ENCODE results near the gene ADAM33.

Gene ADAM33, protein sequence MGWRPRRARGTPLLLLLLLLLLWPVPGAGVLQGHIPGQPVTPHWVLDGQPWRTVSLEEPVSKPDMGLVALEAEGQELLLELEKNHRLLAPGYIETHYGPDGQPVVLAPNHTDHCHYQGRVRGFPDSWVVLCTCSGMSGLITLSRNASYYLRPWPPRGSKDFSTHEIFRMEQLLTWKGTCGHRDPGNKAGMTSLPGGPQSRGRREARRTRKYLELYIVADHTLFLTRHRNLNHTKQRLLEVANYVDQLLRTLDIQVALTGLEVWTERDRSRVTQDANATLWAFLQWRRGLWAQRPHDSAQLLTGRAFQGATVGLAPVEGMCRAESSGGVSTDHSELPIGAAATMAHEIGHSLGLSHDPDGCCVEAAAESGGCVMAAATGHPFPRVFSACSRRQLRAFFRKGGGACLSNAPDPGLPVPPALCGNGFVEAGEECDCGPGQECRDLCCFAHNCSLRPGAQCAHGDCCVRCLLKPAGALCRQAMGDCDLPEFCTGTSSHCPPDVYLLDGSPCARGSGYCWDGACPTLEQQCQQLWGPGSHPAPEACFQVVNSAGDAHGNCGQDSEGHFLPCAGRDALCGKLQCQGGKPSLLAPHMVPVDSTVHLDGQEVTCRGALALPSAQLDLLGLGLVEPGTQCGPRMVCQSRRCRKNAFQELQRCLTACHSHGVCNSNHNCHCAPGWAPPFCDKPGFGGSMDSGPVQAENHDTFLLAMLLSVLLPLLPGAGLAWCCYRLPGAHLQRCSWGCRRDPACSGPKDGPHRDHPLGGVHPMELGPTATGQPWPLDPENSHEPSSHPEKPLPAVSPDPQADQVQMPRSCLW

DNA sequence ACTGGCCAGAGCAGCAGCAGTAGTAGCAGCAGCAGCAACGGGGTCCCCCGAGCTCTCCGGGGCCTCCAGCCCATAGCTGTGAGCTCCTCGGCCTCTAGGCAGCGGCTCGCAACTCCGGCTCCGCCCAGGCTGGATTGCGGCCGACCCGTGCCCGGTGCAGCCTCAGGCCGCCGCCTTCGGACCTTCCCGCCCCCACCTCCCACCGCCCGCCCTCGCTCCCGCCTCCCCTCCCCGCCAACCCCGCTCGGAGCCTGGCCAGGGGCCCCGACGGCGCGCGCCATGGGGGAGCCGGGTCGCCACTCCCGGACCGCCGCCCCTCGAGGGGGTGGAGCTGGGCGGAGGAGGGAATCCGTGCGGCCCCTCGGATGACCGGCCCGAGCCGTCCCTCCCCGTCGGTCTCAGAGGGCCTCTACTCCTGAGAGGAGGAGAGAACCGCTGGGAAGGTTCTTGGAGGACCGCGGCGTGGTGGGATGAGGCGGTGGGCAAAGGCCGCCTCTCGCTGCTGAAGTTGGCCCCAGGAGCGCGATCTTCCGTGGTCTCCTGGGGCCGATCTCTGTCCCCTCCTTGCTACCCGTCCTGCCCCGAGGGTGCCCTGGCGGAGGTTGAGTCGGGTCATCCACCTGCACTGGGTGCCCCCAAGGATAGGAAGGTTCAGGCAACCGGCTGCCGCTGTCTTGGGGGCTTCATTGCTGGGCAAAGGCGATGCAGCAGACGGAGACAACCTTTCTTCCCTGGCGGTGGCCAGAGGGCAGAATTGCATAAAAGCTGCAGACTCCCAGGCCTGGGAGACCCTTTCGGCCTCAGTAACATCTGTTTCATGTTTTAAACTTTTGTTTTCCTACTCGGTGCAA lies at the start of gene ADAM33:
TSS of gene ADAM33 (minus strand) at position 80 of the 851 bp plus-strand sequence. CDS start at position 74, 6 bp downstream.
- DNase-seq = no peak

DNA sequence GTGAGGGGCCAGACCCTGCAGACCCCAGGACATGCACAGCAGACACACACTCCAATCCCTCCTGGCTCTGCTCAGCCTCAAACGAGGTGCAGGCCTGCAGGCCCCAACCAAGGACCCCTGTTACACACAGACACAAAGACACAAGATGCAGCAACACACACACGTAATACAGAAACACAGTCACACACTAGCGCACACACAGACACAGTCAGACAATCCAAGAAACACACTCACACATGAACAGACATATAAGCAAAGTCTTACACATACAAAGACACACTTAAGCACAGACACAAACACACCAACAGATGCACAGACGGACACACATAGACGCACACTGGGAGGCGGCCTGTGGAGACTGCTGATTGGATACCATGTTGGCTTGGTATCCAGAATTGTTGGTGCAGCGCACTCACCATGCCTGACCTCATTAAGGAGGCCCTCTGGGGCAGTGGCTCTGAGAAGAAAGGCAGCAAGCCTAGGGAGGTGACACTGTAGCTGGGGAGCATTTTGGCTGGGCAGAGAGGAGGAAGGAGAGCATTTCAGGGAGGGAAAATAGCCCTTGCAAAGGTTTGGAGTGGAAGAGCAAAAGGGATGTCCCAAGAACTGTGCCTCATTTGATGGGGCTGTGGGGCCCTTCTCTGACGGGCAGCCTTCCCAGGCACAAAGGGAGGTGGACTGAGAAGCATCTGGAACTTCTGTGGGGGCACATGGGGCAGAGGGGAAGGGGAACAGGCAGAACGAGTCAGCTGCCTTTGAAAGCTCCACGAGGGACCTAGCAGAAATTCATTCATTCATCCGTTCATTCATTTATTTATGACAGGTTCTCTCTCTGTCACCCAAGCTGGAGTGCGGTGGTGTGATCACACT lies 49.2 kb upstream of the ADAM33 start:
- no peak for DNase-seq

GRCh38 chr20:3729811-3730540 lies 48.2 kb upstream of the ADAM33 start:
- no peak for DNase-seq

DNA sequence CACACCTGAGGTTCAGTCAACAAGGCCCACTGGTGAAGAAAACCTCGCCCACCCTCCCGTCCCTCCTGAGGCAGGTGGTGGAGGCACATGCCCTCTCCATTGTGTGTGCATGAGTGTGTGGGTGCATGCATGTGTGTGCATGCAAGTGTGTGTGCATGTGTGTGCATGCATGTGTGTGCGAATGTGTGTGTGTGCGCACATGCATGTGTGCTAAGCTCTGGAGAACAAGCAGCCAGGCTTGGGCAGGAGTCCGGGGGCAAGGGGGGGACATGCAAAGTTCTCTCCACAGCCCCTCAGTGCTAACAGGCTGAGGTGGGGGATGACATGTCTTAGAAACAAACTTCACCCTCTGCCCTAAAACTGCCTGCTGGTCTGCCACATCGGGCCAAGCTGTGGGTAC lies 47.6 kb upstream of the ADAM33 start:
- no peak for DNase-seq

GRCh38 chr20:3728876-3729275 lies 47.1 kb upstream of the ADAM33 start:
- DNase-seq = no peak

DNA sequence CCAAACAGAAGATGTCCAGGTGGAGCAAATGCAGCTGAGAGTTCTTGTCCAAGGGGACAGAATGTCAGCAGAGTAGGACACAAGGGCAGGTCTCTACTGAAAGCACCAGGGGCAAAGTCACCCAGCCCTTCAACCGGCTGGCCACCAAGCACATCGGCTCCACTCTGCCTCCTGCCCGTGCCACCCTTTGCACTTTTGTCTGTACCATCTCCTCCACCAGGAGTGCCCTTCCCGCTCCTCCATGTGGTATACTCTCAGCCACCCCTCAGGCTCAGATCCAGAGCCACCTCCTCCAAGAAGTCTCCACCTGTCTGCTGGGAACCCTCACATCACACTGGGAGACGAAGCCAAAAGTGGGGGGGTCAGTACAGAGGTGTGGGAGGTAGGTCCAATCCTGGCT lies 46.5 kb upstream of the ADAM33 start:
- DNase-seq = no peak

GRCh38 chr20:3727401-3728021 lies 45.7 kb upstream of the ADAM33 start:
- DNase-seq = no peak

GRCh38 chr20:3724356-3724755 lies 42.5 kb upstream of the ADAM33 start:
- no peak for DNase-seq

DNA sequence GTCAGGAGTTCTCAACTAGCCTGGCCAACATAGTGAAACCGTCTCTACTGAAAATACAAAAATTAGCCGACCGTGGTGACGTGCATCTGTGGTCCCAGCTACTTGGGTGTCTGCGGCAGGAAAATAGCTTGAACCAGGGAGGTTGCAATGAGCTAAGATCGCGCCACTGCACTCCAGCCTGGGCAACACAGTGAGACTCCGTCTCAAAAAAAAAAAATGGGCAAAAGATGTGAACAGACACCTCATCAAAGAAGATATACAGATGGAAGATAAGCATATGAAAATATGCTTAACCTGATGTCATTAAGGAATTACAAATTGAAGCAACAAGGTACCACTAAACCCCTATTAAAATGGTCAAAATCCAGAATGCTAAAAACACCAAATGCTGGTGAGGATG lies 41.5 kb upstream of the ADAM33 start:
- DNase-seq = no peak

DNA sequence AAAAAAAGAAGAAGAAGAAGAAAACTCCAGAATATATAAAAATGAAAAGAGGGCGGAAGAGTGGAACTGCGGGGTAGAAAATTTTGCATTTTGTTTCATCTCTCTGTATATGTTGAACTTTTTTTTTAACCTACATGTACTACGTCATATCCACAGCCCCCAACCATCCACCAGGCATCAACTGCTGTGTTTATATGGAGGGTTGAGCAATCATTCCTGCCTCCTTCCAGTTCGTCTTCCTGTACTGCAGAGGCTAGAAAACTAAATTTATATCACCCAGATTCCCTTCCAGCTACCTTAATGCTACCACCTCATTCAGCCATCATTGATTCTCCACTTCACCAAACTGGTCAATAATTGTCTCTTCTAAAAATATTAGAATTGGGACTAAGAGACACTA lies 40.1 kb upstream of the ADAM33 start:
- no peak for DNase-seq

DNA sequence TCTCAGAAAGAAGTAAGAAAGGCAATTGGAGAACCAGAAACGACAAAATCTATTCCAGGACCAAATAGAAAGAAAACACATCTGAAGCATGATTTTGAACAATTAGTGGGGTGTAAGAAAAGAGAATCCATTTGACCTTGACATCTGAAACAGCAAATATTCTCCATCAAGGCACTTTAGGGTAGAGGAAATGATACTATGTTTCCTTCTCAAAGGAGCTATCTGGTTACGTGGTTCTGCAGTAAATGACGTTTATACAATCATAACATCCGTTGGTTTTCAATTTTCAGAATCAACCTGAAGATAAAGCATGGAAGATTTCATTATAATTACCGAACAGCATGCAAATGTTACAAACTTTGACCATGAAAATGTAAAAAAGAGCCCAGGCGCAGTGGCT lies 38.8 kb upstream of the ADAM33 start:
- DNase-seq = no peak

DNA sequence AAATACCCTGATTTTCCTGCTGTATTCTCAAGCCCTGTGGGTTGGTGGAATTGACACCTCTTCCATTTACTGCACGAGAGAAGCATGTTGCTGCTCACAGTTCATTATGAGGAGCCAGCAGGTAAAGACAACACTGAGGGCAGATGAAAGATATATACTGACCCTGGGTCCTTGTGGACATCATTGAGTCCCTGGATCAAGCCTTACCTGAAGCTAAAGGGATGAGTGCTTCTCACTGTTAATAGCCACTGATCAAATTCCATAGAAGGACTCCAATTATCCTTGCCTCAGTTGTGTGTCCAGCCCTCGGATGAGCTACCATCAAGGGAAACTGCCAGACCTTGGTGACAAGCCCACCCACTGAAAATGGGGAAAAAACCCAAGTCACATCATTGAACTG lies 38.3 kb upstream of the ADAM33 start:
- no peak for DNase-seq

GRCh38 chr20:3719046-3719445 lies 37.2 kb upstream of the ADAM33 start:
- DNase-seq = no peak

DNA sequence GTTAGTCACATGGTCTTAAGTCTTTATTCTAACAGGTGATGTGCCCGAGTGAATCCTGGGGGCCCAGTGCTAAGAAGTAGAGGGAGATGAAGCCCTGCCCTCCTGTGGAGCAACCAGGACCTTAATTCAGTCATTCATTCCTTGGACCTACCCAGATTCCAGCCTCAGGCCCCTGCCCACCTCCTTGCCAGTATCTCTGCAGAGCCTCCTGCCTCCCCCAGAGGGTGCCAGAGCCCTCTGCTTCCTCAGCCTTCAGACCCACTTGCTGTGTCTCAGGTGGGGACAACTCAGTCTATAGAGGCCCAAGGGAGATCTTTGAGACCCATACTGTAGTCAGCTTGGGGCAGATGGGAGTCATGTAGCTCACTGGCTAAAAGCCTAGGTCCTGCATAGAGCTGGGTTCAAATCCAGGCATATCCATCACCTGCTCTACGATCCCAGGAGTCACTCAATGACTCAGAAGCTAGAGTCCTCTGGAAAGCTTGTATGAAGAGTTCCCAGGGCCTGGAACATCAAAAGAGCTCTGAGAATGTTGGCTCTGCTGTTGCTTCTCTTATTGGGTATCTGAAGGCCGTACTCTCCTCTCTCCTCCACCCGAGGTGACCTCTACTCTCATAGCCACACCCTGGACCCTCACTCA lies 34.5 kb upstream of the ADAM33 start:
- DNase-seq = peak; percentile 47

GRCh38 chr20:3714092-3714491 lies 32.3 kb upstream of the ADAM33 start:
- no peak for DNase-seq

DNA sequence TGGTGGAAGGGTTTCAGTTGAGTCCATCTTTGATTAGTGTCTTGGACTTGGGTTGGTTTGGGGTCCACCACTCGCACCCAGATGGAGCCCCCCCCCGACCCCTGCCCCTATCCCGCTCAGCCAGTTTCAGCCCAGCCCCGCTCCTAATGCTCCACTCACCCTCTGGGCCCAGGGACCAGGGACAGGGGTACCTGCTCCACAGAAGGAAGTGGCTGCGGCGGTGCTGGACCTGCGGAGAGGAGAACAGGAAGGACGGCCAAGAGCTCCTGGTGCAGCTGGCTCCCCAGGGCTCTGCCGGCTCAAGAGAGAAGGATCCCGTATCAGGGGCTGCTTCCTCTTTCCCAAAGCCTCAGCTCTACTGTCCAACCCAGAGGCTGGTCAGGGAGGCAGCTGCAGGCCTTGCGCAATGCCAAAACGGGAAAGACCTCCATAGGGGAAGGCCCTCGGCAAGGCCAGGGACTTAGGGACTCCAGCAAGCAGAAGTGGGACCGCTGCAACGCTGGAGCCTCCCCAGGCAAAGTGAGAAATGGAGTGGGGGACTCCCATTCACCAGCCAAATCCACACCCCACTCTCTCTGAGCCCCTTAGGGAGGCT lies 30.6 kb upstream of the ADAM33 start, which contains the start of gene SIGLEC1:
TSS of gene SIGLEC1 (minus strand) at position 322 of the 595 bp plus-strand sequence. CDS start 5,472 bp downstream, outside the sequence.
- DNase-seq = no peak

- no peak for DNase-seq
Measured at GRCh38 chr20:3711484-3711941, 29.7 kb upstream of the ADAM33 start.

DNA sequence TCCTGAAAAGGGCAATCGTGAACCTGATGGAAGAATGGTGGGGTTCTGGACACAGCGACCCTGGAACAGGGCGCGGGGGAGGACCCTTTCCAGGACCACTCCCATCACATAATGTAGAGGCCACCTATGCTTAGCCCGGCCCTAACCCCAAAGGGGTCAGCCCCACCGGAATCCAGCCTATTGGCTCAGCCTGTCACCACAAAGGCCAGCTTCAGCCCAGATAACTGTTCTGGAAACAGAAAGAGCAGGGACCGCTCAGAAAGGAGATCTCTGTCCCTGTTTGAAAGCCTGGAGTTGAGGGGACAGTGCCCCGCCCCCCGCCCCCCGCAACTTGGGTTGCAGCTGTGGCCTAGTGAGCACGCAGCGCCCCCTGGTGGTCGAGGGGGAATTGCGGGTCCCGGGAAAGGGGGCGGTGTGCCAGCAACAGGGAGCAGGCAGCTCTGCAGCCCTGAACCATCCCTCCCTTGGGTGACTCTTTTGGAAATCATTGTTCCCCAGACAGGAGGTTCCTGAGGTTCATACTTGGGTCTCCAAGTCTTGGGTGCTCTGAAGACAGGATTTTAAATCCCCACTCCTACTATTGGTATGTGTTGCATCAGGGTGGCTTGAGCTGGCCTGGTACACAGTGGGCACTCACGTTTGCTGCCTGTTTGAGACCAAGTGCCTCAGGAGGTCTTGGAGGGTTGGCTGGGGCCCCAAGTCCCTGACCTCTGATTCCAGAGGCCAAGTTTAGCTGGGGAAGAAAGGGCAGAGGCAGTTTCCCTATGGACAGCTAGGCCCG lies 29.1 kb upstream of the ADAM33 start:
- peak; percentile 26 for DNase-seq

GRCh38 chr20:3710011-3710466 lies 28.2 kb upstream of the ADAM33 start:
- DNase-seq = no peak

All from GDM1 (cell line).